Neural crest cell (in vitro differentiated cells): ENCODE results near the gene PIM1. TPM values are rescaled to one million over a fixed set of nuclear protein-coding genes. Genes with fewer than 3 reads are reported as not detected.

Experiments used
- DNase-seq: peaks from one replicate; pipeline ENCODE4 v3.0.0; 2021; ENCODE audit warnings: low read depth, mixed read lengths, low spot score
- H3K27ac Mint-ChIP-seq: one replicate; pipeline ENCODE4 v1.8.0; 2021; ENCODE audit warnings: mild to moderate bottlenecking, mixed read lengths; ENCODE audit not compliant: unreplicated experiment
- H3K27me3 Mint-ChIP-seq: 2 replicates; pipeline ENCODE4 v1.8.0; 2021; ENCODE audit warnings: low read depth, mild to moderate bottlenecking, mixed read lengths
- H3K36me3 Mint-ChIP-seq: 2 replicates; pipeline ENCODE4 v1.8.0; 2021; ENCODE audit warnings: low read depth, mild to moderate bottlenecking, mixed read lengths
- H3K4me1 Mint-ChIP-seq: 2 replicates; pipeline ENCODE4 v1.8.0; 2021; ENCODE audit warnings: mixed read lengths
- H3K4me3 Mint-ChIP-seq: one replicate; pipeline ENCODE4 v1.8.0; 2021; ENCODE audit warnings: mild to moderate bottlenecking, mixed read lengths
- H3K9me3 Mint-ChIP-seq: 2 replicates; pipeline ENCODE4 v1.8.0; 2021; ENCODE audit warnings: mixed read lengths
- CTCF ChIP-seq: fragments of 200-600 bp; sonication (generic); conservative IDR thresholded peaks from 2 replicates; pipeline ENCODE4 v1.5.0; 2021; ENCODE audit warnings: antibody characterized with exemption, mild to moderate bottlenecking
- total RNA-seq: library from RNA; stranded (reverse); gene quantifications from 2 replicates; pipeline ENCODE4 v1.2.1, GENCODE V29; 2021

Gene PIM1
- total RNA-seq, 1 donor from 2014 or later: 9.1 TPM

GRCh38 chr6:37200085-37200484, 30.1 kb downstream of the PIM1 start:
- H3K4me3 Mint-ChIP-seq: no peak overlapping the region
- no peak for DNase-seq
- no peaks in the 10 kb centered on the region for H3K4me1 Mint-ChIP-seq
- H3K27ac Mint-ChIP-seq: no peak overlapping the region
- no peaks in the 10 kb centered on the region for H3K9me3 Mint-ChIP-seq
- no peak for TF ChIP-seq CTCF
- H3K27me3 Mint-ChIP-seq: peaks cover 7% of the 10 kb centered on the region
- no peaks in the 10 kb centered on the region for H3K36me3 Mint-ChIP-seq

- no peaks in the 10 kb centered on the region for H3K36me3 Mint-ChIP-seq
Observed at GRCh38 chr6:37201726-37202125, 31.8 kb downstream of the PIM1 start.

GRCh38 chr6:37202788-37203491, 33.0 kb downstream of the PIM1 start:
- DNase-seq: no peak
- Mint-ChIP-seq H3K27ac (no peak overlapping the region), H3K4me1 (no peaks in the 10 kb centered on the region), H3K4me3 (no peak overlapping the region), H3K9me3 (no peaks in the 10 kb centered on the region), H3K36me3 (no peaks in the 10 kb centered on the region), H3K27me3 (peaks cover 7% of the 10 kb centered on the region)
- no peak for TF ChIP-seq CTCF

More at GRCh38 chr6:37201726-37202125, 31.8 kb downstream of the PIM1 start:
- no peak overlapping the region for H3K27ac Mint-ChIP-seq
- no peak for DNase-seq
- no peaks in the 10 kb centered on the region for H3K9me3 Mint-ChIP-seq
- no peaks in the 10 kb centered on the region for H3K4me1 Mint-ChIP-seq
- no peak for TF ChIP-seq CTCF
- no peak overlapping the region for H3K4me3 Mint-ChIP-seq
- H3K27me3 Mint-ChIP-seq: peaks cover 7% of the 10 kb centered on the region

GRCh38 chr6:37204014-37204751, 34.2 kb downstream of the PIM1 start:
- Mint-ChIP-seq H3K9me3 (no peaks in the 10 kb centered on the region), H3K4me1 (no peaks in the 10 kb centered on the region), H3K27me3 (peaks cover 9% of the 10 kb centered on the region), H3K4me3 (no peak overlapping the region), H3K27ac (no peak overlapping the region), H3K36me3 (no peaks in the 10 kb centered on the region)
- no peak for TF ChIP-seq CTCF
- DNase-seq: no peak

- H3K9me3 Mint-ChIP-seq: no peaks in the 10 kb centered on the region
- H3K36me3 Mint-ChIP-seq: no peaks in the 10 kb centered on the region
- H3K27me3 Mint-ChIP-seq: peaks cover 7% of the 10 kb centered on the region
- no peak for TF ChIP-seq CTCF
- no peak for DNase-seq
- H3K4me1 Mint-ChIP-seq: no peaks in the 10 kb centered on the region
- no peak overlapping the region for H3K27ac Mint-ChIP-seq
- no peak overlapping the region for H3K4me3 Mint-ChIP-seq
Observed at GRCh38 chr6:37205175-37205996, 35.4 kb downstream of the PIM1 start.
